CD8-positive, alpha-beta memory T cell (primary cell): Measurements from ENCODE around the gene PCAT6. TPM values are rescaled to one million over a fixed set of nuclear protein-coding genes. Genes with fewer than 3 reads are reported as not detected.

ENCODE experiments used
- CTCF ChIA-PET: fragments of 350-600 bp; sonication (Branson Sonifier 250); formaldehyde crosslinking; loops from one replicate; lab custom pipeline; 2021; ENCODE audit warnings: antibody characterized with exemption; lab: Charles Lee
- POLR2A ChIA-PET: fragments of 350-600 bp; sonication (Branson Sonifier 250); formaldehyde crosslinking; loops from one replicate; lab custom pipeline; 2021; ENCODE audit warnings: antibody characterized with exemption; lab: Charles Lee
- DNase-seq, 5 donors: peaks; one replicate each; pipeline versions ENCODE4 v3.0.0 to v3.0.0-alpha.2; 2020 to 2022; ENCODE audit warnings: mixed read lengths in 1 of 5
- H3K27ac ChIP-seq: one replicate; pipeline ENCODE4 v1.7.0; 2013; ENCODE audit warnings: low read depth, mild to moderate bottlenecking, low read length, moderate library complexity
- H3K27me3 ChIP-seq: 2 replicates; pipeline ENCODE4 v1.7.0; 2013; ENCODE audit warnings: low read length, mild to moderate bottlenecking; ENCODE audit not compliant: insufficient read depth, poor library complexity, severe bottlenecking
- H3K36me3 ChIP-seq: 2 replicates; pipeline ENCODE4 v1.7.0; 2013; ENCODE audit warnings: mild to moderate bottlenecking, low read length, moderate library complexity; ENCODE audit not compliant: insufficient read depth
- H3K4me1 ChIP-seq: 2 replicates; pipeline ENCODE4 v1.7.0; 2013; ENCODE audit warnings: mild to moderate bottlenecking, low read length, moderate library complexity; ENCODE audit not compliant: insufficient read depth
- H3K4me3 ChIP-seq: 2 replicates; pipeline ENCODE4 v1.7.0; 2013; ENCODE audit warnings: mild to moderate bottlenecking, low read length
- H3K9me3 ChIP-seq: 2 replicates; pipeline ENCODE4 v1.7.0; 2013; ENCODE audit warnings: mild to moderate bottlenecking, low read length
- H3K27ac Mint-ChIP-seq, 8 donors: one replicate each; pipeline ENCODE4 v1.8.0; 2020 to 2021; ENCODE audit warnings: mixed read lengths in 8 of 8, mild to moderate bottlenecking in 6 of 8, inconsistent platforms in 3 of 8, moderate library complexity in 3 of 8
- H3K27me3 Mint-ChIP-seq, 2 donors: one replicate each; pipeline ENCODE4 v1.8.0; 2020 to 2021; ENCODE audit warnings: mixed read lengths in 2 of 2, mild to moderate bottlenecking in 1 of 2, moderate library complexity in 1 of 2
- H3K36me3 Mint-ChIP-seq, 3 donors: one replicate each; pipeline ENCODE4 v1.8.0; 2020 to 2021; ENCODE audit warnings: mixed read lengths in 3 of 3, inconsistent platforms in 1 of 3, mild to moderate bottlenecking in 1 of 3
- H3K4me1 Mint-ChIP-seq, 3 donors: one replicate each; pipeline ENCODE4 v1.8.0; 2020 to 2021; ENCODE audit warnings: mixed read lengths in 3 of 3, inconsistent platforms in 1 of 3, mild to moderate bottlenecking in 1 of 3
- H3K4me3 Mint-ChIP-seq, 7 donors: one replicate each; pipeline ENCODE4 v1.8.0; 2020 to 2021; ENCODE audit warnings: mixed read lengths in 7 of 7, mild to moderate bottlenecking in 6 of 7, moderate library complexity in 4 of 7, inconsistent platforms in 2 of 7
- H3K9me3 Mint-ChIP-seq, 5 donors: one replicate each; pipeline ENCODE4 v1.8.0; 2020 to 2022; ENCODE audit warnings: mixed read lengths in 5 of 5, mild to moderate bottlenecking in 3 of 5, moderate library complexity in 2 of 5, inconsistent platforms in 1 of 5
- polyA plus RNA-seq: library from polyadenylated mRNA; unstranded; fragments of 300-500 nt; fragmentation: Illumina TruSeq; gene quantifications from one replicate; pipeline ENCODE4 v1.2.3, GENCODE V29; 2021
- total RNA-seq, 2 experiments: library from RNA; stranded (reverse); gene quantifications; one replicate each; pipeline ENCODE4 v1.2.3, GENCODE V29; 2021

The PCAT6 gene
- under 1 TPM in 1 of 2 experiments, not detected in 1; 0.51 TPM for total RNA-seq
- polyA plus RNA-seq = 0.56 TPM

- Mint-ChIP-seq H3K4me1 (peaks cover 32 to 40% (median 39%) of the 10 kb centered on the region in 3 donors), H3K36me3 (peaks cover 0 to 12% (median 0%) of the 10 kb centered on the region in 3 donors), H3K27ac (peak within 1 kb of the TSS; percentile 18 to 95 (median 92)), H3K4me3 (peak within 1 kb of the TSS; percentile 74 to 97 (median 86)), H3K9me3 (no peaks in the 10 kb centered on the region), H3K27me3 (peaks cover 0 to 1% of the 10 kb centered on the region in 2 donors)
- Histone ChIP-seq H3K27ac (peak within 1 kb of the TSS; percentile 69), H3K27me3 (no peaks in the 10 kb centered on the region), H3K4me3 (peak within 1 kb of the TSS; percentile 95), H3K4me1 (peaks cover 31% of the 10 kb centered on the region), H3K36me3 (no peaks in the 10 kb centered on the region), H3K9me3 (no peaks in the 10 kb centered on the region)
- DNase-seq = peak; percentile 75 to 88 (median 83)
- ChIA-PET POLR2A (interaction anchor here (1.4 kb wide), 1 partner anchor 78 kb away, joined by 5 read pairs; the partner anchor contains the start of gene RABIF), CTCF (interaction anchor here (1.0 kb wide), 1 partner anchor 43 kb away, joined by 3 read pairs; no protein-coding TSS in a partner anchor)
These were observed at the start of gene PCAT6 for GRCh38 chr1:202810615-202811295. PCAT6 (plus strand) TSS chr1:202810954.

DNA sequence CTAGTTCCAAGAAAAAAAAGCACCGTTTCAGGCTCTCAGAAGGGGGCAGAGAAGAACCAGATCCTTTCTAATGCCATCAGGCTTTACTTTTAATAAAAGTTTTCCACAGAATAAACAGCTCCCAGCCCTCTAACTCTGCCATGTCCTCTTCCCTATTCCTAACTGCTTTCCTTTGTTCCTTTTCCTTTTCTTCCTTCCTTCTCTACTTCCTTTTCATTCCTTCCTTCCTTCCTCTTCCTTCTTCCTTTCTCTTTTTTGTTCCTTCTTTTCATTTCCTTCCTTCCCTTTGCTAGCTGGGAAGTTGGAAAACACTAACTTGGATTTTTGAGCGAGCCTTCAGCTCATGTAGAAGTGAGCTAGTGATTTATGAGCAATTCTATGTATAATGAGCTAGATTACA lies 48.7 kb upstream of the PCAT6 start:
- H3K4me3 Mint-ChIP-seq = no peak overlapping the region
- H3K27ac Mint-ChIP-seq = peak overlapping the region in 2 of 8 donors; percentile 8 to 78

GRCh38 chr1:202765721-202766120 lies 45.0 kb upstream of the PCAT6 start:
- CTCF ChIA-PET = no interaction called here
- Histone ChIP-seq H3K9me3 (no peaks in the 10 kb centered on the region), H3K27me3 (no peaks in the 10 kb centered on the region), H3K4me3 (no peak overlapping the region), H3K4me1 (no peaks in the 10 kb centered on the region), H3K27ac (no peak overlapping the region), H3K36me3 (peaks cover 10% of the 10 kb centered on the region)
- Mint-ChIP-seq H3K4me3 (no peak overlapping the region), H3K27ac (peak overlapping the region in 1 of 8 donors; percentile 11), H3K27me3 (no peaks in the 10 kb centered on the region), H3K9me3 (no peaks in the 10 kb centered on the region), H3K4me1 (no peaks in the 10 kb centered on the region), H3K36me3 (peaks cover 0 to 66% (median 17%) of the 10 kb centered on the region in 3 donors)
- DNase-seq = no peak
- POLR2A ChIA-PET = no interaction called here

More for the DNA sequence above, 48.7 kb upstream of the PCAT6 start:
- Mint-ChIP-seq H3K27me3 (no peaks in the 10 kb centered on the region), H3K4me1 (no peaks in the 10 kb centered on the region), H3K9me3 (no peaks in the 10 kb centered on the region), H3K36me3 (peaks cover 5 to 72% (median 15%) of the 10 kb centered on the region in 3 donors)
- no peaks in the 10 kb centered on the region for H3K9me3 ChIP-seq
- H3K27ac ChIP-seq = no peak overlapping the region
- ChIA-PET CTCF (no interaction called here), POLR2A (no interaction called here)
- H3K4me1 ChIP-seq = no peaks in the 10 kb centered on the region
- peaks cover 15% of the 10 kb centered on the region for H3K36me3 ChIP-seq
- no peak overlapping the region for H3K4me3 ChIP-seq
- no peaks in the 10 kb centered on the region for H3K27me3 ChIP-seq
- DNase-seq = no peak

- Histone ChIP-seq H3K4me3 (no peak overlapping the region), H3K36me3 (peaks cover 29% of the 10 kb centered on the region), H3K27me3 (no peaks in the 10 kb centered on the region), H3K27ac (no peak overlapping the region), H3K4me1 (no peaks in the 10 kb centered on the region), H3K9me3 (no peaks in the 10 kb centered on the region)
- DNase-seq = no peak
- H3K36me3 Mint-ChIP-seq = peaks cover 0 to 66% (median 18%) of the 10 kb centered on the region in 3 donors
- no peaks in the 10 kb centered on the region for H3K4me1 Mint-ChIP-seq
- H3K9me3 Mint-ChIP-seq = no peaks in the 10 kb centered on the region
- H3K27ac Mint-ChIP-seq = no peak overlapping the region
- H3K4me3 Mint-ChIP-seq = no peak overlapping the region
- ChIA-PET POLR2A (no interaction called here), CTCF (no interaction called here)
- H3K27me3 Mint-ChIP-seq = no peaks in the 10 kb centered on the region
These were observed 40.6 kb upstream of the PCAT6 start for GRCh38 chr1:202770135-202770534.

DNA sequence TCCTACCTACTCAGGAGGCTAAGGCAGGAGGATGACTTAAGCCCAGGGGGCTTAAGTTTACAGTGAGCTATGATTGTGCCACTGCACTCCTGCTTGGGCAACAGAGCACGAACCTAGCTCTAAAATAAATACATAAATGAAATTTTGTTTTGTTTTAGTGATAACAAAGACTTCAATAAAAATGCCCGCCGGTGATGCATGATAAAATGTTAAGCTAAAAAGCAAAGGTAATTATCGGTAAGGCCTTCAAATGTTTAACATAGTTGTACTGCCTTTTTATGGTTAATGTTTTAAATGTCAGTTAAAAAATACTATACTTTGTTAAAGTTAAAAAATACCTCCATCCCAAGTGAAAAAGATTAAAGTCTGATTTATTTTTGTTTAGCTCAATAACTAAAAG lies 29.6 kb upstream of the PCAT6 start:
- POLR2A ChIA-PET = no interaction called here

GRCh38 chr1:202786804-202787203 lies 23.9 kb upstream of the PCAT6 start:
- Histone ChIP-seq H3K4me3 (no peak overlapping the region), H3K27ac (no peak overlapping the region), H3K27me3 (no peaks in the 10 kb centered on the region), H3K9me3 (no peaks in the 10 kb centered on the region), H3K36me3 (no peaks in the 10 kb centered on the region), H3K4me1 (no peaks in the 10 kb centered on the region)
- H3K4me3 Mint-ChIP-seq = no peak overlapping the region
- CTCF ChIA-PET = no interaction called here
- no peaks in the 10 kb centered on the region for H3K9me3 Mint-ChIP-seq
- H3K27me3 Mint-ChIP-seq = no peaks in the 10 kb centered on the region
- peaks cover 21 to 50% (median 46%) of the 10 kb centered on the region in 3 donors for H3K4me1 Mint-ChIP-seq
- no peaks in the 10 kb centered on the region for H3K36me3 Mint-ChIP-seq
- no peak for DNase-seq
- no peak overlapping the region for H3K27ac Mint-ChIP-seq
- POLR2A ChIA-PET = no interaction called here

More for the DNA sequence above, 29.6 kb upstream of the PCAT6 start:
- Mint-ChIP-seq H3K36me3 (peaks cover 0 to 10% (median 3%) of the 10 kb centered on the region in 3 donors), H3K27ac (no peak overlapping the region), H3K4me1 (peaks cover 19 to 41% (median 39%) of the 10 kb centered on the region in 3 donors), H3K27me3 (no peaks in the 10 kb centered on the region), H3K4me3 (no peak overlapping the region), H3K9me3 (no peaks in the 10 kb centered on the region)
- CTCF ChIA-PET = no interaction called here
- Histone ChIP-seq H3K9me3 (no peaks in the 10 kb centered on the region), H3K4me1 (no peaks in the 10 kb centered on the region), H3K27me3 (no peaks in the 10 kb centered on the region), H3K27ac (no peak overlapping the region), H3K4me3 (no peak overlapping the region), H3K36me3 (no peaks in the 10 kb centered on the region)
- DNase-seq = no peak

DNA sequence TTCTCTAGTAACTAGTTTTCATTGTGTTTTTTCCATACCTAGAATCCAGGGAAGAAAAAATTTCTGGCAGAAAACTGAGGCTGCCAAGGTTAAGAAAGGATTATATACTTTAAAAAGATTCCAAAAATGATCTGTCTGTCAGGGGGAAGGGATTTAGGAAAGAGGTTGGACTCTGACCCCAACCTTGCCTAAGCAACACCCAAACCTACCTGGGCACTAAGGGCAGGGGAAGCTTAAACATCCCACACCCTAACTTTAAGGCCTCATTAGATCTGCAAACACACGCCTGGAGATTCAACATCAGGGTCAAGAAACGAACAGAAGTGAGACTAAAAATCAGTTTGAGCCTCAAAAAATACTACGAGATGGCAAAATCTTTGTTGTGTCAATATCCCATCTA lies 22.0 kb upstream of the PCAT6 start:
- Mint-ChIP-seq H3K27me3 (no peaks in the 10 kb centered on the region), H3K4me3 (no peak overlapping the region), H3K27ac (peak overlapping the region in 2 of 8 donors; percentile 29 to 66), H3K36me3 (no peaks in the 10 kb centered on the region), H3K4me1 (peaks cover 20 to 52% (median 40%) of the 10 kb centered on the region in 3 donors), H3K9me3 (no peaks in the 10 kb centered on the region)
- POLR2A ChIA-PET = no interaction called here
- no peaks in the 10 kb centered on the region for H3K9me3 ChIP-seq
- no peaks in the 10 kb centered on the region for H3K36me3 ChIP-seq
- CTCF ChIA-PET = no interaction called here
- no peaks in the 10 kb centered on the region for H3K27me3 ChIP-seq
- peaks cover 3% of the 10 kb centered on the region for H3K4me1 ChIP-seq
- no peak for DNase-seq
- no peak overlapping the region for H3K4me3 ChIP-seq
- no peak overlapping the region for H3K27ac ChIP-seq

GRCh38 chr1:202791077-202791747 lies 19.5 kb upstream of the PCAT6 start:
- peaks cover 3% of the 10 kb centered on the region for H3K4me1 ChIP-seq
- ChIA-PET POLR2A (no interaction called here), CTCF (interaction anchor here (1.1 kb wide), 1 partner anchor 9 kb away, joined by 3 read pairs; no protein-coding TSS in a partner anchor)
- H3K9me3 ChIP-seq = no peaks in the 10 kb centered on the region
- no peak overlapping the region for H3K4me3 ChIP-seq
- no peak overlapping the region for H3K27ac ChIP-seq
- Mint-ChIP-seq H3K4me1 (peaks cover 14 to 40% (median 25%) of the 10 kb centered on the region in 3 donors), H3K4me3 (no peak overlapping the region), H3K27ac (peak overlapping the region in 1 of 8 donors; percentile 24), H3K9me3 (no peaks in the 10 kb centered on the region), H3K36me3 (no peaks in the 10 kb centered on the region), H3K27me3 (no peaks in the 10 kb centered on the region)
- H3K27me3 ChIP-seq = no peaks in the 10 kb centered on the region
- no peak for DNase-seq
- H3K36me3 ChIP-seq = no peaks in the 10 kb centered on the region
